ENCODE measurements around the gene ABCA1.

DNA sequence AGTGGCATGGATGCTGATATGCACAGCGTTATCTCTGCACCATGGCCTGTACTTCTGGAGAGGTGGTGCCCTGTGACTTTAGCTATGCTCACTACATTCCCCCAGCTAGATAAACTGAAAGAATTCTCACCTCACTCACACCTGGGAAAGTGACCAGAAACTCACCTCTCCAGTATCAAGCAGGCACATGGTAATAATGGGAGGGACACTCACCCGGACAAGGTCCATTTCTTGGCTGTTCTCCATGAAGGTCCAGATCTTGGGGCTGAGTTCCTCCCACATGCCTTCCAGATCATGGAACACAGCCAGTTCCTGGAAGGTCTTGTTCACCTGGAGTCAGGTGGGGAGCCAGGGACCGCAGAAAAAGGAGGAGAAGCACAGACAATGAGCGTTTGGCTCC, 91.2 kb downstream of the ABCA1 start:
- TF ChIP-seq, protein P1, sequence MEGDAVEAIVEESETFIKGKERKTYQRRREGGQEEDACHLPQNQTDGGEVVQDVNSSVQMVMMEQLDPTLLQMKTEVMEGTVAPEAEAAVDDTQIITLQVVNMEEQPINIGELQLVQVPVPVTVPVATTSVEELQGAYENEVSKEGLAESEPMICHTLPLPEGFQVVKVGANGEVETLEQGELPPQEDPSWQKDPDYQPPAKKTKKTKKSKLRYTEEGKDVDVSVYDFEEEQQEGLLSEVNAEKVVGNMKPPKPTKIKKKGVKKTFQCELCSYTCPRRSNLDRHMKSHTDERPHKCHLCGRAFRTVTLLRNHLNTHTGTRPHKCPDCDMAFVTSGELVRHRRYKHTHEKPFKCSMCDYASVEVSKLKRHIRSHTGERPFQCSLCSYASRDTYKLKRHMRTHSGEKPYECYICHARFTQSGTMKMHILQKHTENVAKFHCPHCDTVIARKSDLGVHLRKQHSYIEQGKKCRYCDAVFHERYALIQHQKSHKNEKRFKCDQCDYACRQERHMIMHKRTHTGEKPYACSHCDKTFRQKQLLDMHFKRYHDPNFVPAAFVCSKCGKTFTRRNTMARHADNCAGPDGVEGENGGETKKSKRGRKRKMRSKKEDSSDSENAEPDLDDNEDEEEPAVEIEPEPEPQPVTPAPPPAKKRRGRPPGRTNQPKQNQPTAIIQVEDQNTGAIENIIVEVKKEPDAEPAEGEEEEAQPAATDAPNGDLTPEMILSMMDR (IDR thresholded peaks at IDR 0.05): no peak
- TF ChIP-seq POLR2A (IDR thresholded peaks at IDR 0.05): no peak

Data from Peyer's patch (tissue), 4 donors.